Neural cell (in vitro differentiated cells): ENCODE results near the gene KCNJ5.

Source experiments
- CTCF ChIP-seq: fragments of 450-650 bp; IDR thresholded peaks from 2 replicates; pipeline ENCODE4 v1.5.1; 2014; ENCODE audit warnings: antibody characterized with exemption, mild to moderate bottlenecking, moderate library complexity; ENCODE audit not compliant: poor library complexity, severe bottlenecking
- EP300 ChIP-seq: fragments of 450-650 bp; conservative IDR thresholded peaks from 2 replicates; pipeline ENCODE4 v1.6.1; 2014; ENCODE audit warnings: antibody characterized with exemption, mild to moderate bottlenecking, moderate library complexity; ENCODE audit not compliant: poor library complexity, severe bottlenecking
- EZH2 ChIP-seq: fragments of 200-600, 300-800 bp; shearing (Covaris generic), sonication (generic); IDR thresholded peaks from 2 replicates; pipeline ENCODE4 v1.6.1; 2014; ENCODE audit warnings: antibody characterized with exemption, low read length, borderline replicate concordance, mild to moderate bottlenecking; ENCODE audit not compliant: insufficient read depth, poor library complexity, severe bottlenecking
- MXI1 ChIP-seq: fragments of 450-650 bp; conservative IDR thresholded peaks from 2 replicates; pipeline ENCODE4 v1.6.1; 2014; ENCODE audit warnings: antibody characterized with exemption, mild to moderate bottlenecking; ENCODE audit not compliant: poor library complexity, severe bottlenecking
- POLR2AphosphoS5 ChIP-seq: IDR thresholded peaks from 2 replicates; pipeline ENCODE4 v1.6.1; 2012
- RAD21 ChIP-seq: fragments of 450-650 bp; conservative IDR thresholded peaks from 2 replicates; pipeline ENCODE4 v1.6.1; 2014; ENCODE audit warnings: antibody characterized with exemption, mild to moderate bottlenecking, moderate library complexity
- REST ChIP-seq: IDR thresholded peaks from 2 replicates; pipeline ENCODE4 v1.6.1; 2012; ENCODE audit warnings: borderline replicate concordance
- SMC3 ChIP-seq: fragments of 450-650 bp; conservative IDR thresholded peaks from 2 replicates; pipeline ENCODE4 v1.6.1; 2014; ENCODE audit warnings: antibody characterized with exemption, mild to moderate bottlenecking, moderate library complexity; ENCODE audit not compliant: poor library complexity
- TAF1 ChIP-seq: IDR thresholded peaks from 2 replicates; pipeline ENCODE4 v1.6.1; 2012; ENCODE audit warnings: low read depth

- no peak for TF ChIP-seq RAD21
- no peak for TF ChIP-seq EZH2
- TF ChIP-seq CTCF = no peak
- TF ChIP-seq MXI1 = no peak
- TF ChIP-seq EP300 = no peak
- TF ChIP-seq TAF1 = no peak
- TF ChIP-seq SMC3 = no peak
- no peak for TF ChIP-seq REST
- TF ChIP-seq POLR2AphosphoS5 = no peak
Measured at GRCh38 chr11:128942817-128943427, 51.8 kb downstream of the KCNJ5 start, which contains the start of gene TP53AIP1.
